ENCODE measurements around the gene AGAP9. TPM values are rescaled to one million over a fixed set of nuclear protein-coding genes. Genes with fewer than 3 reads are reported as not detected.
"Not testable (repeated sequence)": the region's sequence is repeated elsewhere in the genome, so short reads cannot be mapped to it uniquely, and the experiment has no call there.

AGAP9 gene
- total RNA-seq, 6 experiments from 2014 or later: 2.2 to 3.3 (median 3.0) TPM

DNA sequence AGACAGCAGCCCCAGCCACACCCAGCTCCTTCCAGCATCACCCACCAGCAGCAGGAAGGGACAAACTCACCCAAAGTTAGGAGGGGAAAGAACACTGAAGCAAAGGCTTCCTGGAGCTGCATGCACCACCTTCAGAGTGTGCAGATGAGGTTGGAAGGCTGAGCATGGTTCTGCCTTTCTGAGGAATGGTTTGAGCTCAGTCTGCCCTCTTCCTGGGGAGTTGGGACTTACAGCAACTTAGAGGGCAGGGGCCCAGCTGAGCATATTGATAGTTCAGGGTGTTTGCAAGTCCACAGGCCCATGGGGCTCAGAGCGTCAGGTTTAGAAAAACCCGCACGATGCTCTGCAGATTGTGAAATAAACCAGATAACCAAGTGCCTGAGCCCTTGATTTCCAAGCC, 43.3 kb downstream of the AGAP9 start:
- H3K4me1 Mint-ChIP-seq (ENCODE audit: low read depth); H3K4me3 Mint-ChIP-seq; H3K27me3 Mint-ChIP-seq (ENCODE audit: insufficient read depth); H3K36me3 Mint-ChIP-seq (ENCODE audit: low read depth); DNase-seq; H3K9me3 Mint-ChIP-seq; H3K27ac Mint-ChIP-seq: not testable (repeated sequence)

DNA sequence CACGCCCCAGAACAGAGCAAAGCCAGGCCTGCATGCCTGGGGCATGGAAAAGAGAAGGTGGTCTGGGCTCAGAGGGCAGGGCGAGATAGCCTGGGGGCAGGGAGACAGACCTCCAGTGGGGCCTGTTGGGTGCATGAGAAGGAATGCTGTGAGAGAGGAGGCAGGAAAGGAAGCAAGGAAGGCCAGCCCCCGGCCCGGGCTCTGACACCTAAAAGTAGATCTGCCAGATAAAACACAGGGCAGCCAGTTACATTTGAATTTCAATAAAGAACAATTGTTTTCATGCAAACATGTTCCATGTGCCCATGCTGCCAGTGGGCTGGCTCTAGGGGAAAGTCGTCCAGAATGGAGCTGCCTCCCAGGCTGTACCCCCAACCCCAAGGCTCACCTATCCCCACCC, 45.3 kb downstream of the AGAP9 start:
- not testable (repeated sequence) for H3K9me3 Mint-ChIP-seq; H3K27me3 Mint-ChIP-seq (ENCODE audit: insufficient read depth); H3K4me1 Mint-ChIP-seq (ENCODE audit: low read depth); DNase-seq; H3K4me3 Mint-ChIP-seq; H3K27ac Mint-ChIP-seq; H3K36me3 Mint-ChIP-seq (ENCODE audit: low read depth)

DNA sequence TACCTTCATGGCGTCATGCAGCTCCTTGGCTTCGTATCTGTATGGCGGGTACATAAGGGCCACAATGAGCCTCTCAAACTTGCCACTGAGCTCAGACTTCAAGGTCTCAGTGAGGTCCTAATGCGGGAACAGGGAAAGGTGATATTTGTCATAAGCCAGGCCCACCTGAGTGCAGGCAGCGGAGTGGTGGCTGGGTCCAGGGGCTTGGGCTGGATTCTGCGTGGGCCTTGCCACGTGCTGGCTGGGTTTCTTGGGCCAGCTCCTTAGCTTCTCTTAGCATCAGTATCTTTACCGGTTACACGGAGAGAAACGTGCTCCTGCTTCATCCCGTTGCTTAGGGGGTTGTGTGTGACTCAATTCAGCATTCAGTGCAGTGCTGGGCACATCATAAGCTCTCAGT, 46.4 kb downstream of the AGAP9 start:
- not testable (repeated sequence) for H3K36me3 Mint-ChIP-seq (ENCODE audit: low read depth); H3K27ac Mint-ChIP-seq; H3K27me3 Mint-ChIP-seq (ENCODE audit: insufficient read depth); H3K4me3 Mint-ChIP-seq; DNase-seq; H3K4me1 Mint-ChIP-seq (ENCODE audit: low read depth); H3K9me3 Mint-ChIP-seq

DNA sequence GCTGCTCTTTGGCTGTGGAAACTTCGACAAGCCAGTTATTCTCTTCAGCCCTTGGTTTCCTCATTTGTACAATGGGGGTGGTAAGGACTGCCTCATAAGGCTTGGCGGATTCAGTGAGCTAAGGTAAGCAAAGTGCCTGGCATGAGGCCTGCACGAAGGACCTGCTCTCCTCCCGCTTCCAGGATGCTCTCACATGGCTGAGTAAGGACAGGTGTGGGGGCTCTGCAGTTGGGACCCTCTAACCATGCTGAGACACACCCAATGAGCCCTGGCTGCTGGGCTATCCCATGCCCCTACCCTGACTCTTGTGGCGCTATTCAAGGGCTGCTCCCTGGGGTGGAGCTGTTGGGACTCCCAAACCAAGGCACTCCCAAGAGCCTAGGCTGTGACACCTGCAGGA, 48.3 kb downstream of the AGAP9 start:
- H3K9me3 Mint-ChIP-seq, DNase-seq: not testable (repeated sequence)

DNA sequence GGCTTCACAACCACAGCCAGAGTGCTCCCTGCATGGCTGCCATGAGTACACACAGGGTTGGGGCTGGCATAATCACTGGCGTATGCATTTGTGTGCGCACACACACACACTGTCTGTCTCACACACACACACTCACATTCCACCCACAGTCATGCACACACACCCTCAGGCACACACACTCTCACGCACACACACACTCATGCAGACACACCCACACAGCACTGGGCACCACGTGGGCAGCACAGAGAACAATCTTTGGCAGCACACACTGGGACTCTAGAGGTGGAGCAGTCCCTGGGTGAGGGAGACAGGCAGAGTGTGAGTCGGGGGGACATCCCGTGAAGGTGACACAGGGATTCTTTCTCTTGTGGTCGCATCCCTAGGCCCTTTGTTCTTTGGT, 49.9 kb downstream of the AGAP9 start:
- not testable (repeated sequence) for H3K27me3 Mint-ChIP-seq (ENCODE audit: insufficient read depth); H3K4me1 Mint-ChIP-seq (ENCODE audit: low read depth); H3K36me3 Mint-ChIP-seq (ENCODE audit: low read depth); H3K27ac Mint-ChIP-seq; H3K9me3 Mint-ChIP-seq; DNase-seq; H3K4me3 Mint-ChIP-seq

More for the DNA sequence above, 48.3 kb downstream of the AGAP9 start:
- H3K36me3 Mint-ChIP-seq (ENCODE audit: low read depth); H3K27ac Mint-ChIP-seq; H3K27me3 Mint-ChIP-seq (ENCODE audit: insufficient read depth); H3K4me3 Mint-ChIP-seq; H3K4me1 Mint-ChIP-seq (ENCODE audit: low read depth): not testable (repeated sequence)

DNA sequence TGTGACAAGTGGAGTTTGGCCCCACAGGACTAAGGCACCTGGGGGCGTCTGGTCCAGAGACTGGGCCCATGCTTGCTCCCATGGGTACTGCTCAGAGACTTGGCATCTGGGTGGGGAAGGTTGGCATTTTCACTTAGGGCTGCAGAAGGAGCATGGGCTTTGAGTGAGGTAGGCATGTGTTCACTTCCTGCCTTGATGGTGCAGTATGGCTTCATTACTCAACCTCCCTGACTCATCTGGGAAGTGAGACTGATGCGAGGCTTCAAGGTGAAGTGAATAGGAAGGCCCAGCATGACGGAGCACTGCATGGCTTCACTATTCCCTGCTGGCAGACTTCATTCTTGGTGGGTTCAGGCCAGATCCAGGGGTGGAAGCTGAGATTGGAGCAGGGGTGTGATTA, 50.8 kb downstream of the AGAP9 start:
- H3K9me3 Mint-ChIP-seq; H3K27ac Mint-ChIP-seq; H3K27me3 Mint-ChIP-seq (ENCODE audit: insufficient read depth); H3K36me3 Mint-ChIP-seq (ENCODE audit: low read depth); H3K4me3 Mint-ChIP-seq; DNase-seq; H3K4me1 Mint-ChIP-seq (ENCODE audit: low read depth): not testable (repeated sequence)

DNA sequence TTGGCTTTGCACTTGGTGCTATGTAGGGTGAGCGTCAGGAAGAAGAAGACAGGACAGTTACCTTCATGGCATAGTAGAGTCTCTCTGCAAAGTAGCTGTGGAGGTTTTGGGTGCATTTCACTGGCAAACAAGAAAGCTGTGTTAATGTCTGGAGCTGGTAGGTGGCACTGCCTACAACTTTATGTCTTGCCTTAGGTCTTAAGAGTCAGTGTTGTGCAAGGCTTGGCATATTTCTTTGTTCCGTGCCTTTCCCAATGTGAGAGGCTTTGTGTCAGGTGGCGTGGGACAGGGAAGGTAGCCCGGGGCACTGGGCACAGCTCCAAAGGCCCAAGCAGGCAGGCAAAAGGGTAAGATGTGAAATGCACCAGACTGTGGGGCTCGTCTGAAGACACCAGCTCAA, 51.4 kb downstream of the AGAP9 start:
- H3K4me3 Mint-ChIP-seq; H3K9me3 Mint-ChIP-seq; DNase-seq; H3K27me3 Mint-ChIP-seq (ENCODE audit: insufficient read depth); H3K4me1 Mint-ChIP-seq (ENCODE audit: low read depth); H3K36me3 Mint-ChIP-seq (ENCODE audit: low read depth); H3K27ac Mint-ChIP-seq: not testable (repeated sequence)

DNA sequence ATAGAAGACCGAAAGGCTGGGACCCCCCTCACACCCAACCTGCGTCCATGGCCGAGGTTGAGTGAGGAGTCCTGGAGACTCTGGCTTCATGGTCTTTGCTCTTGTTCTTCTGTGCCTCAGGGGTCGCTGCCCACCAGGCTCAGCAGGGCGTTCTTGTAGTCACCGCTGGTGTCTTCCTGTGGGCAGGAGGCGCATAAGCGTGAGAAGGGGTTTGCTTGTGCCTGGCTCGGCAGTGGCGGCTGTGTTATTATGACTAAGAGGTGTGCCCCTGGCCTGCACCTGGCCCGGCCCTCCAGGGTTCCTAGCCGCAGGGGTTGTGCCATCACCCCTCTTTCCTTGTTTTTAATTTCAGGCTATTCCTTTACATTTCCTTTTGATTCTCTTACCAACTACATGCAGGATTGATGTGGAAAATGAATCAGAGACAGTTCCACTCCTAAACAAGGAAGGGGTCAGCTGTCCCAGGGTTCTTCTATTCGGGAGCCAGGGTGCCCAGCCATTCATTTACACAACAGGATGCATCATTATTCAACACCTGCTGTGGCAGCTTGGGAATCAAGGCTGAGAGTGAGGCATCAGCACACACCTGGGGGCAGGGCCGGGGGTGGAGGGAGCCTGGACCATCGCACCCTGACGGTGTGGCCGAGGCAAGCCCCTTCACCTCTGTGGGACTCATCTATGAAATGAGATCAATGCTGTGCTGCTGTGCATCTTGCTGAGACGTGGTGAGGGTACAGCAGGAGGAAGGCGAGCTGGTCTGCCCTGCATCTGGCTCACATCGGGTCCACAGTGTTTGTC, 54.5 kb downstream of the AGAP9 start:
- H3K27ac Mint-ChIP-seq; H3K9me3 Mint-ChIP-seq; H3K4me1 Mint-ChIP-seq (ENCODE audit: low read depth); H3K36me3 Mint-ChIP-seq (ENCODE audit: low read depth); DNase-seq; H3K27me3 Mint-ChIP-seq (ENCODE audit: insufficient read depth); H3K4me3 Mint-ChIP-seq: not testable (repeated sequence)

DNA sequence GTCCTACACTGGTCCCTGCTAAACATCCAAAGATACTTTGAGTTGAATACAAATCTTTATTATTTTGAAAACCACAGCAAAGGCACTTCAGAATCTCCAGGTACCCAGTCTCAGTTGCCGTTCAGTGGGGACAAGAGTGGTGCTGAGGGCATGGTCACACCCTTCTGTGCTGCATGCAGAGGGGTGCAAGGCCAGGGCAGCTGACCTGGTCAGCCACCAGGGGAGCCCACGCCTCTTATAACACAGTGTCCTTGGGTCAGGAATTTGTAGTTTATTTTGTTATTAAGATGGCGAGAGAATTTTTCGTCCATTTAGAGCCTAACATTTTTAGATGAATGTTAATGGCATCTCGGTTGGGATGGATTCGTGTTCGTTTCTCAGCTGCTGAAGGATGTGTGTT, 55.5 kb downstream of the AGAP9 start:
- not testable (repeated sequence) for DNase-seq; H3K27me3 Mint-ChIP-seq (ENCODE audit: insufficient read depth); H3K9me3 Mint-ChIP-seq; H3K4me1 Mint-ChIP-seq (ENCODE audit: low read depth); H3K36me3 Mint-ChIP-seq (ENCODE audit: low read depth); H3K27ac Mint-ChIP-seq; H3K4me3 Mint-ChIP-seq

DNA sequence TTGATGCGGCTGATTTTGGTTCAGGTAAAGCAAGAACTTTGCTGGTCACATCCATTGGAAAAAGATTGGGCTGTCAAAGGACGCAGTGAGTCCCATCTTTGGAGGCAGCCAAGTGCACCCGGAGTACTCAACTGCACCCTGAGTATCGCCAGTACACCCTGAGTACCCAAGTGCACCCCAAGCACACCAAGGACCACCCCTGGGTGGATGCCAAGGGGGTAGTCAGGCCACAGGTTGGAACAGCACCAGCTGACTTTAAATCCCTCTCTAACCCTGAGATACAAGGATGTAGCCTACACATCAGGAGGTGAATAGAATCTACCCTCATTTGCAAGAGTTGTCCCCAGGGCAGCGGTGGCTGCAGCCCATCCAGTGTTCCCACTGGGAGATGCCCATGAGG, 56.0 kb downstream of the AGAP9 start:
- peaks cover 13% of the 10 kb centered on the region for H3K4me1 Mint-ChIP-seq (ENCODE audit: low read depth)
- not testable (repeated sequence) for H3K27me3 Mint-ChIP-seq (ENCODE audit: insufficient read depth); H3K27ac Mint-ChIP-seq; H3K4me3 Mint-ChIP-seq; H3K36me3 Mint-ChIP-seq (ENCODE audit: low read depth); DNase-seq; H3K9me3 Mint-ChIP-seq

DNA sequence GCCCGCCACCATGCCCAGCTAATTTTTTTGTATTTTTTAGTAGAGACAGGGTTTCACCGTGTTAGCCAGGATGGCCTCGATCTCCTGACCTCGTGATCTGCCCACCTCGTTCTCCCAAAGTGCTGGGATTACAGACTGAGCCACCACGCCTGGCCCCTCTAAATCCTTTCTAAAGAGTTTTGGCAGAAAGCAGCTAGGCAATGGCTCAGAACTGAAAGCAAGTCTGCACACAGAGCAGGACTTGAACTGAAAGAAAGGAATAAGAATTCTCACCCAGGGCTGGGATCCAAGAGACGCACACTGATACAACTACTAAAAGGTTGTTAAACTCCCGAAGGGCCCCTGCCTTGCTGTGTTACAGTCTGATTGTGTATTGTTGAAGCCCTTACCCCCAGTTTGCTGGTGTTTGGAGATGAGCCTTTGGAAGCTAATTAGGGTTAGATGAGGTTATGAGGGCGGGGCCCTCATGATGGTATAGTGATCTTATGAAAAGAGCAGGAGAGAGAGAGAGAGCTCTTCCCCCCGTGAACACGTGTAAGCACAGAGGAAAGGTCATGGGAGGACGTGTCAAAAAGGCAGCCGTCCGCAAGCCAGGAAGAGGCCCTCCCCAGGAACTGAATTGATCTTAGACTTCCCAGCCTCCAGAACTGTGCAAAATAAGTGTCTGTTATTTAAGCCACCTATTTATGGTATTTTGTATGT, 58.1 kb downstream of the AGAP9 start:
- H3K27me3 Mint-ChIP-seq (ENCODE audit: insufficient read depth); H3K9me3 Mint-ChIP-seq; H3K36me3 Mint-ChIP-seq (ENCODE audit: low read depth); H3K4me3 Mint-ChIP-seq; H3K27ac Mint-ChIP-seq; DNase-seq: not testable (repeated sequence)
- H3K4me1 Mint-ChIP-seq (ENCODE audit: low read depth): peaks cover 23% of the 10 kb centered on the region

DNA sequence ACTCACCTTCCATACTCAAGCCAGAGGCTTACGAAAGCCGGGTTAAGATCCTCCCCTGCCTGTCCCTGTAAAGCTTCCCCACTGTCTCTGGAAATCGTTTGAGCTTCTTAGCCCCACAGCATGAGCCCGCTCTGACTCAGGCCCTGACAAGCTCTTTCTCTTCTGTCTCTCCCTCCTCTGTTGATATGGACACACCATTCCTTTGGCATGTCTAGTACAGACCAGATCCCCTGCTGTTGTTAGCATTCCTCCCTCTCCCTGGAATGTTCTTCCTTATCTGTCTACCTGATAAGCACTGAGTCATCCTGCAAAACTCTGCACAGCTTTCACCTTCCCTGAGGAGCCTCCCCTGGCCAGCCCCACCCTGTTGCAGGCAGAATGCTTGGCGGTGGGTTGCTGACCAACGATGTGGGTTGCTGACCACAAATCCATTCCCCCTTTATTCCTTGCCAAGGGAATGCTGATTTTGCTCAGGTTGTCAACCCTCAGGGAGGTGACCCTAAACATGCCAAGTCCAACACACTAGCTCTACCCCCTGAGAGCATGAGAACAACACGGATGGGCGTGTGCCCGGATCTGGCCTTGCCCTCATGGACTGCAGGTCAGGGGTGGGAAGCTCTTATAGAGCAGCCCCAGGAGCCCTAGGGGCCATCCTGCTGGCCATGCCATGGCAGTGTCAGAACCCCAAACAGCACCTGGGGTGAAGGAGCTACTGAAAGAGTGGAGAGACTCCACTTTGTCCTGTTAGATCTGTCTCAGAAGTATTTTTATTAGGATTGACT, 60.7 kb downstream of the AGAP9 start:
- H3K4me3 Mint-ChIP-seq; DNase-seq; H3K9me3 Mint-ChIP-seq; H3K36me3 Mint-ChIP-seq (ENCODE audit: low read depth); H3K27me3 Mint-ChIP-seq (ENCODE audit: insufficient read depth): not testable (repeated sequence)
- peak overlapping the region; percentile 36; the same call in 1 of the 2 replicates for H3K27ac Mint-ChIP-seq
- peaks cover 37% of the 10 kb centered on the region for H3K4me1 Mint-ChIP-seq (ENCODE audit: low read depth)

All from HFFc6 (cell line).